ENCODE measurements around the gene PPP1R37. TPM values are rescaled to one million over a fixed set of nuclear protein-coding genes. Genes with fewer than 3 reads are reported as not detected.

Gene PPP1R37
- polyA plus RNA-seq, 1 donor from 2014 or later = 53.7 TPM

GRCh38 chr19:45184115-45184514 lies 91.1 kb downstream of the PPP1R37 start:
- no peak overlapping the region for H2AFZ ChIP-seq (ENCODE audit: low read depth, low read length)
- no peak overlapping the region for H3K4me2 ChIP-seq (ENCODE audit: low read length)
- no peak overlapping the region for H3K27ac ChIP-seq (ENCODE audit: low read length)
- no peak for TF ChIP-seq SMC3 (conservative IDR thresholded peaks at IDR 0.05; ENCODE audit: poor library complexity)
- no peak for TF ChIP-seq MXI1 (conservative IDR thresholded peaks at IDR 0.05; ENCODE audit: poor library complexity, severe bottlenecking)
- no peak for TF ChIP-seq CTCF (IDR thresholded peaks at IDR 0.05; ENCODE audit: poor library complexity, severe bottlenecking)
- no peak for TF ChIP-seq POLR2AphosphoS5 (IDR thresholded peaks at IDR 0.05)
- no peak for TF ChIP-seq TAF1 (IDR thresholded peaks at IDR 0.05; ENCODE audit: low read depth)
- no peak for TF ChIP-seq EZH2 (IDR thresholded peaks at IDR 0.05; ENCODE audit: borderline replicate concordance, insufficient read depth, low read length, poor library complexity, severe bottlenecking)
- no peak for TF ChIP-seq EP300 (conservative IDR thresholded peaks at IDR 0.05; ENCODE audit: poor library complexity, severe bottlenecking)
- TF ChIP-seq REST (IDR thresholded peaks at IDR 0.05; ENCODE audit: borderline replicate concordance) = no peak
- TF ChIP-seq RAD21 (conservative IDR thresholded peaks at IDR 0.05) = no peak
- no peak overlapping the region for H3K9ac ChIP-seq (ENCODE audit: low read length)
- H3K36me3 ChIP-seq (ENCODE audit: insufficient read depth, low read length) = no peaks in the 10 kb centered on the region
- H3K9me3 ChIP-seq (ENCODE audit: low read length) = no peaks in the 10 kb centered on the region
- H3F3A ChIP-seq (ENCODE audit: insufficient read depth, low read length, poor library complexity, severe bottlenecking) = no peaks in the 10 kb centered on the region
- H4K20me1 ChIP-seq (ENCODE audit: insufficient read depth) = no peaks in the 10 kb centered on the region
- H3K4me3 ChIP-seq (ENCODE audit: low read length) = no peak overlapping the region
- H3K9me2 ChIP-seq (ENCODE audit: insufficient read depth, low read length) = no peaks in the 10 kb centered on the region
- H3K27me3 ChIP-seq (ENCODE audit: insufficient read depth, low read depth, low read length) = no peaks in the 10 kb centered on the region
- H3K79me2 ChIP-seq (replicated peaks; ENCODE audit: insufficient read depth, low read length) = no peaks in the 10 kb centered on the region

- Histone ChIP-seq H3K36me3 (ENCODE audit: insufficient read depth, low read length) (no peaks in the 10 kb centered on the region), H3K4me3 (ENCODE audit: low read length) (no peak overlapping the region), H3K4me2 (ENCODE audit: low read length) (no peak overlapping the region), H3K9ac (ENCODE audit: low read length) (no peak overlapping the region), H3K79me2 (replicated peaks; ENCODE audit: insufficient read depth, low read length) (no peaks in the 10 kb centered on the region), H3F3A (ENCODE audit: insufficient read depth, low read length, poor library complexity, severe bottlenecking) (no peaks in the 10 kb centered on the region), H3K27me3 (ENCODE audit: insufficient read depth, low read depth, low read length) (no peaks in the 10 kb centered on the region), H4K20me1 (ENCODE audit: insufficient read depth) (no peaks in the 10 kb centered on the region), H3K9me2 (ENCODE audit: insufficient read depth, low read length) (no peaks in the 10 kb centered on the region), H3K9me3 (ENCODE audit: low read length) (no peaks in the 10 kb centered on the region), H2AFZ (ENCODE audit: low read depth, low read length) (no peak overlapping the region), H3K27ac (ENCODE audit: low read length) (no peak overlapping the region)
- no peak for TF ChIP-seq RAD21 (conservative IDR thresholded peaks at IDR 0.05)
- no peak for TF ChIP-seq TAF1 (IDR thresholded peaks at IDR 0.05; ENCODE audit: low read depth)
- no peak for TF ChIP-seq POLR2AphosphoS5 (IDR thresholded peaks at IDR 0.05)
- no peak for TF ChIP-seq MXI1 (conservative IDR thresholded peaks at IDR 0.05; ENCODE audit: poor library complexity, severe bottlenecking)
- no peak for TF ChIP-seq SMC3 (conservative IDR thresholded peaks at IDR 0.05; ENCODE audit: poor library complexity)
- TF ChIP-seq CTCF (IDR thresholded peaks at IDR 0.05; ENCODE audit: poor library complexity, severe bottlenecking) = no peak
- no peak for TF ChIP-seq REST (IDR thresholded peaks at IDR 0.05; ENCODE audit: borderline replicate concordance)
Observed at GRCh38 chr19:45186509-45187334, 93.7 kb downstream of the PPP1R37 start.
